ENCODE measurements around the gene MXD4. TPM values are rescaled to one million over a fixed set of nuclear protein-coding genes. Genes with fewer than 3 reads are reported as not detected.

MXD4 gene
- total and polyA plus RNA-seq, 2 of the 13 experiments (the other 11 are each of a cell fraction or from before 2014, with no cell fraction given): 29.0 to 31.3 TPM

- TF ChIP-seq ZNF891 (CRISPR knock-in tag; IDR thresholded peaks at IDR 0.05) (no peak), ZBTB44 (CRISPR knock-in tag; IDR thresholded peaks at IDR 0.05) (no peak), CREM (IDR thresholded peaks at IDR 0.05) (no peak), CREM (CRISPR knock-in tag; IDR thresholded peaks at IDR 0.05) (no peak), FOXO1 (CRISPR knock-in tag; IDR thresholded peaks at IDR 0.05) (no peak), THRA (CRISPR knock-in tag; IDR thresholded peaks at IDR 0.05; ENCODE audit: borderline replicate concordance) (no peak)
Observed at GRCh38 chr4:2272828-2273120, 10.9 kb upstream of the MXD4 start (continued).

DNA sequence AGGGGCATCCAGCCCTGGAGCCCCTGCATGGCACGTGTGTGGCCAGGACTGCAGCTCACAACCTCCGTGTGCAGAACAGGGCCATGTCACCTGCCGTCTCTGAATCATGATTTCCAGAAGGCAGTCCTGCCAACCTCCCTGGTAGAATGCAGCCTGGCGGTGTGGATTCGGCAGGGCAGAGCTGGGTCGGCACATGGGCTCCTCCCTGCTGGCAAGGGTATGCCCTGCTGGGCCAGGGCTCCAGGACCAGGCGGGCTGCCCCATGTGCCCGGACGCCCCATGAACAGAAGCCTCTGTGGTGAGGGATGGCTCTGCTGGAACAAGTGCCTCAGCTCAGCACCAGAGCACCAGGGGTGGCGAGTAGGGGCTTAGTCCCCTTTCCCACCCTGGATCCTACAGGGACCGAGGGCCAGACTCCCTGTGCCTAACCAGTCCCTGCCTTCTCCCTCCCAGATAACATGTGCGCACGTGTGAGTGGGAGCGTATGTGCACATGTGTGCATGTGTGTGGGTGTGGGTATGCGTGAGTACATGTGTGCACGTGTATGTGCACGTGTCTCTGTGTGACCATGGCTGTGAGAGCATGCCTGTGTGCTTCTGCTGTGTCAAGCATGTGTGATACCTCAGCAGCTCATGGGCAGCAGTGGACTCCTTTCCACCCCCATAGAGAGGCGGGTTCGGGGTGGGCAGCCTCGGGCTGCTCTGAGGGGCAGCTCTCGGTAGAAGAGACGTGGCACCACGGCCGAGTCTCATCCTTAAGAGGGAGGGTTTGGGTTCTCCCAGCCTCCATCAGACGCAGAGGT lies 10.3 kb upstream of the MXD4 start:
- Histone ChIP-seq H2AFZ (ENCODE audit: low read length) (no peak overlapping the region), H3K79me2 (ENCODE audit: insufficient read depth, low read length) (no peaks in the 10 kb centered on the region), H3K4me2 (ENCODE audit: low read depth, low read length) (no peak overlapping the region), H3K9me3 (ENCODE audit: low read length) (no peaks in the 10 kb centered on the region), H3K27ac (ENCODE audit: extremely low read length, insufficient read depth, low read length) (no peak overlapping the region), H3K4me1 (ENCODE audit: insufficient read depth, low read length) (no peaks in the 10 kb centered on the region), H3K4me3 (replicated peaks in 1 of 3; ENCODE audit: insufficient read depth in 1 of 3, low read depth in 2 of 3, low read length in 3 of 3) (no peak overlapping the region), H3K36me3 (replicated peaks in 1 of 2; ENCODE audit: control insufficient read depth in 1 of 2, insufficient read depth in 2 of 2, low read length in 2 of 2) (no peaks in the 10 kb centered on the region), H4K20me1 (ENCODE audit: insufficient read depth, low read length) (no peaks in the 10 kb centered on the region), H3K9ac (ENCODE audit: insufficient read depth, low read depth, low read length) (no peak overlapping the region), H3K27me3 (ENCODE audit: control insufficient read depth in 1 of 2, insufficient read depth in 2 of 2, low read length in 2 of 2) (peaks cover 19 to 69% of the 10 kb centered on the region in 2 experiments; a peak in 4 of 5 replicates)
- intact Hi-C loops (cut with micrococcal nuclease; ENCODE audit: unreplicated experiment): no loop called here
- no TSS peak for BruUV-seq (replicated peaks)
- FAIRE-seq (no peak), DNase-seq (ENCODE audit: low spot score) (no peak), ATAC-seq (no peak)
- ChIA-PET CTCF (ENCODE audit: low intra/inter-chr PET ratio, low total read pairs) (no interaction called here), POLR2A (no interaction called here)
- TF ChIP-seq KDM2A (CRISPR knock-in tag; IDR thresholded peaks at IDR 0.05; ENCODE audit: borderline replicate concordance, low read depth): no peak
- peak; percentile 98 for TF ChIP-seq MNT (IDR thresholded peaks at IDR 0.05)
- in situ Hi-C loops (cut with HindIII; ENCODE audit: extremely low pct_ligation_motif_present, low pct_unique_long_range_greater_than_20kb): no loop called here
- WGBS (ENCODE audit: low lambda C conversion rate): 58% methylated on average over 12 of the region's 25 CpGs

All from HepG2 (cell line).